GM23338 (cell line): ENCODE results near the gene BICRA. TPM values are rescaled to one million over a fixed set of nuclear protein-coding genes. Genes with fewer than 3 reads are reported as not detected.

Experiments used
- ATAC-seq: fragments of 200-7000 bp; cut with Tn5 transposase; 3 replicates; pipeline ENCODE4 v1.9.1; 2020
- DNase-seq: peaks from one replicate; pipeline ENCODE4 v3.0.0-alpha.2; 2015; ENCODE audit warnings: low spot score
- H2AFZ ChIP-seq: fragments of 200-600 bp; sonication (generic); 2 replicates; pipeline ENCODE4 v1.8.0; 2016; ENCODE audit warnings: antibody characterized with exemption, mild to moderate bottlenecking, moderate library complexity
- H3F3A ChIP-seq: fragments of 200-600 bp; sonication (generic); replicated peaks from 2 replicates; pipeline ENCODE4 v1.8.0; 2017; ENCODE audit warnings: antibody characterized with exemption, mixed run types, low read depth
- H3K27ac ChIP-seq: fragments of 200-600 bp; sonication (generic); 2 replicates; pipeline ENCODE4 v1.6.1; 2016; ENCODE audit warnings: low read depth
- H3K27me3 ChIP-seq: fragments of 200-600 bp; sonication (generic); 2 replicates; pipeline ENCODE4 v1.8.0; 2016; ENCODE audit warnings: mild to moderate bottlenecking, mixed run types, moderate library complexity; ENCODE audit not compliant: insufficient read depth
- H3K36me3 ChIP-seq: fragments of 200-600 bp; sonication (generic); 2 replicates; pipeline ENCODE4 v1.8.0; 2016; ENCODE audit warnings: mild to moderate bottlenecking; ENCODE audit not compliant: insufficient read depth
- H3K4me1 ChIP-seq: fragments of 200-600 bp; sonication (generic); 2 replicates; pipeline ENCODE4 v1.8.0; 2016; ENCODE audit warnings: mild to moderate bottlenecking, moderate library complexity; ENCODE audit not compliant: insufficient read depth
- H3K4me2 ChIP-seq: fragments of 200-600 bp; sonication (generic); 2 replicates; pipeline ENCODE4 v1.7.1; 2017; ENCODE audit warnings: mixed run types
- H3K4me3 ChIP-seq: fragments of 200-600 bp; sonication (generic); 2 replicates; pipeline ENCODE4 v1.6.1; 2016; ENCODE audit warnings: mixed run types
- H3K79me2 ChIP-seq: fragments of 200-600 bp; sonication (generic); replicated peaks from 2 replicates; pipeline ENCODE4 v1.8.0; 2017; ENCODE audit warnings: mild to moderate bottlenecking; ENCODE audit not compliant: insufficient read depth
- H3K9me2 ChIP-seq: fragments of 200-600 bp; sonication (generic); 2 replicates; pipeline ENCODE4 v1.8.0; 2017; ENCODE audit not compliant: insufficient read depth
- H4K20me1 ChIP-seq: fragments of 200-600 bp; sonication (generic); replicated peaks from 2 replicates; pipeline ENCODE4 v1.8.0; 2017; ENCODE audit warnings: mild to moderate bottlenecking; ENCODE audit not compliant: insufficient read depth
- H3K27ac Mint-ChIP-seq: 2 replicates; pipeline ENCODE4 v1.8.0; 2020; ENCODE audit warnings: inconsistent platforms, mild to moderate bottlenecking, moderate library complexity, mixed read lengths
- H3K27me3 Mint-ChIP-seq: 3 replicates; pipeline ENCODE4 v1.8.0; 2022; ENCODE audit warnings: low read depth, mild to moderate bottlenecking, moderate library complexity, mixed read lengths, inconsistent platforms; ENCODE audit not compliant: insufficient read depth, poor library complexity
- H3K36me3 Mint-ChIP-seq: 3 replicates; pipeline ENCODE4 v1.8.0; 2021; ENCODE audit warnings: low read depth, mild to moderate bottlenecking, inconsistent platforms, moderate library complexity, mixed read lengths
- H3K4me1 Mint-ChIP-seq: 3 replicates; pipeline ENCODE4 v1.8.0; 2020; ENCODE audit warnings: mild to moderate bottlenecking, inconsistent platforms, mixed read lengths
- H3K4me3 Mint-ChIP-seq: 3 replicates; pipeline ENCODE4 v1.8.0; 2021; ENCODE audit warnings: moderate library complexity, mild to moderate bottlenecking, inconsistent platforms, mixed read lengths
- H3K9me3 Mint-ChIP-seq: 3 replicates; pipeline ENCODE4 v1.8.0; 2020; ENCODE audit warnings: moderate library complexity, mild to moderate bottlenecking, inconsistent platforms, mixed read lengths
- CREB1 ChIP-seq: fragments of 250-450 bp; sonication (Bioruptor Pico); IDR thresholded peaks from 2 replicates; pipeline ENCODE4 v1.5.0; 2020; ENCODE audit warnings: low read depth, mild to moderate bottlenecking, moderate library complexity
- ETS1 ChIP-seq: IDR thresholded peaks from 2 replicates; pipeline ENCODE4 v1.6.1; 2016; ENCODE audit warnings: antibody characterized with exemption
- EZH2phosphoT487 ChIP-seq: fragments of 200-600 bp; sonication (generic); IDR thresholded peaks from one replicate; pipeline ENCODE4 v1.8.1; 2018; ENCODE audit warnings: antibody characterized with exemption; ENCODE audit not compliant: unreplicated experiment
- JUNB ChIP-seq: IDR thresholded peaks from one replicate; pipeline ENCODE4 v1.6.1; 2016; ENCODE audit warnings: antibody characterized with exemption; ENCODE audit not compliant: unreplicated experiment
- NANOG ChIP-seq: IDR thresholded peaks from 2 replicates; pipeline ENCODE4 v1.6.1; 2016; ENCODE audit warnings: antibody characterized with exemption, borderline replicate concordance
- POLR2AphosphoS5 ChIP-seq: IDR thresholded peaks from 2 replicates; pipeline ENCODE4 v1.6.1; 2016; ENCODE audit warnings: antibody characterized with exemption, low read depth
- STAT1 ChIP-seq: IDR thresholded peaks from one replicate; pipeline ENCODE4 v1.6.1; 2016; ENCODE audit warnings: antibody characterized with exemption; ENCODE audit not compliant: unreplicated experiment
- ZNF331 ChIP-seq: fragments of 250-450 bp; sonication (Bioruptor Pico); IDR thresholded peaks from 2 replicates; pipeline ENCODE4 v1.5.0; 2020; ENCODE audit warnings: low read depth, mild to moderate bottlenecking, moderate library complexity
- polyA plus RNA-seq: library from polyadenylated mRNA; unstranded; fragments of >200 nt; fragmentation: Nextera tagmentation; extraction: Ambion mirVana; gene quantifications from 2 replicates; pipeline ENCODE4 v1.2.1, GENCODE V29; 2016
- total RNA-seq: library from RNA; depleted of rRNA; stranded (reverse); fragments of >200 nt; shearing (Covaris generic); gene quantifications from 2 replicates; pipeline ENCODE4 v1.2.3, GENCODE V29; 2014
- TF ChIP-seq, protein P1 (sequence below): fragments of 250-450 bp; sonication (Bioruptor Pico); IDR thresholded peaks from 2 replicates; pipeline ENCODE4 v1.5.0; 2020; ENCODE audit warnings: mild to moderate bottlenecking, moderate library complexity

The BICRA gene
- total and polyA plus RNA-seq, 2 experiments from 2014 or later: 7.0 to 37.7 TPM

- H4K20me1 ChIP-seq: peaks cover 30% of the 10 kb centered on the region
- peaks cover 3% of the 10 kb centered on the region; the same call in 1 of the 2 replicates for H3K9me2 ChIP-seq
- peaks cover 5% of the 10 kb centered on the region for H3K27me3 Mint-ChIP-seq
- H3F3A ChIP-seq: peaks cover 10% of the 10 kb centered on the region; the same call in 1 of the 2 replicates
- ATAC-seq (no peak), DNase-seq (no peak)
- no peak overlapping the region for H3K4me3 ChIP-seq
- H3K9me3 Mint-ChIP-seq: peaks cover 8% of the 10 kb centered on the region; the same call in 1 of the 3 replicates
- H3K4me2 ChIP-seq: no peak overlapping the region
- TF ChIP-seq JUNB (no peak), NANOG (no peak), STAT1 (no peak), EZH2phosphoT487 (no peak), ZNF331 (CRISPR knock-in tag) (no peak), CREB1 (CRISPR knock-in tag) (no peak), POLR2AphosphoS5 (no peak), ETS1 (no peak)
- TF ChIP-seq, protein P1, sequence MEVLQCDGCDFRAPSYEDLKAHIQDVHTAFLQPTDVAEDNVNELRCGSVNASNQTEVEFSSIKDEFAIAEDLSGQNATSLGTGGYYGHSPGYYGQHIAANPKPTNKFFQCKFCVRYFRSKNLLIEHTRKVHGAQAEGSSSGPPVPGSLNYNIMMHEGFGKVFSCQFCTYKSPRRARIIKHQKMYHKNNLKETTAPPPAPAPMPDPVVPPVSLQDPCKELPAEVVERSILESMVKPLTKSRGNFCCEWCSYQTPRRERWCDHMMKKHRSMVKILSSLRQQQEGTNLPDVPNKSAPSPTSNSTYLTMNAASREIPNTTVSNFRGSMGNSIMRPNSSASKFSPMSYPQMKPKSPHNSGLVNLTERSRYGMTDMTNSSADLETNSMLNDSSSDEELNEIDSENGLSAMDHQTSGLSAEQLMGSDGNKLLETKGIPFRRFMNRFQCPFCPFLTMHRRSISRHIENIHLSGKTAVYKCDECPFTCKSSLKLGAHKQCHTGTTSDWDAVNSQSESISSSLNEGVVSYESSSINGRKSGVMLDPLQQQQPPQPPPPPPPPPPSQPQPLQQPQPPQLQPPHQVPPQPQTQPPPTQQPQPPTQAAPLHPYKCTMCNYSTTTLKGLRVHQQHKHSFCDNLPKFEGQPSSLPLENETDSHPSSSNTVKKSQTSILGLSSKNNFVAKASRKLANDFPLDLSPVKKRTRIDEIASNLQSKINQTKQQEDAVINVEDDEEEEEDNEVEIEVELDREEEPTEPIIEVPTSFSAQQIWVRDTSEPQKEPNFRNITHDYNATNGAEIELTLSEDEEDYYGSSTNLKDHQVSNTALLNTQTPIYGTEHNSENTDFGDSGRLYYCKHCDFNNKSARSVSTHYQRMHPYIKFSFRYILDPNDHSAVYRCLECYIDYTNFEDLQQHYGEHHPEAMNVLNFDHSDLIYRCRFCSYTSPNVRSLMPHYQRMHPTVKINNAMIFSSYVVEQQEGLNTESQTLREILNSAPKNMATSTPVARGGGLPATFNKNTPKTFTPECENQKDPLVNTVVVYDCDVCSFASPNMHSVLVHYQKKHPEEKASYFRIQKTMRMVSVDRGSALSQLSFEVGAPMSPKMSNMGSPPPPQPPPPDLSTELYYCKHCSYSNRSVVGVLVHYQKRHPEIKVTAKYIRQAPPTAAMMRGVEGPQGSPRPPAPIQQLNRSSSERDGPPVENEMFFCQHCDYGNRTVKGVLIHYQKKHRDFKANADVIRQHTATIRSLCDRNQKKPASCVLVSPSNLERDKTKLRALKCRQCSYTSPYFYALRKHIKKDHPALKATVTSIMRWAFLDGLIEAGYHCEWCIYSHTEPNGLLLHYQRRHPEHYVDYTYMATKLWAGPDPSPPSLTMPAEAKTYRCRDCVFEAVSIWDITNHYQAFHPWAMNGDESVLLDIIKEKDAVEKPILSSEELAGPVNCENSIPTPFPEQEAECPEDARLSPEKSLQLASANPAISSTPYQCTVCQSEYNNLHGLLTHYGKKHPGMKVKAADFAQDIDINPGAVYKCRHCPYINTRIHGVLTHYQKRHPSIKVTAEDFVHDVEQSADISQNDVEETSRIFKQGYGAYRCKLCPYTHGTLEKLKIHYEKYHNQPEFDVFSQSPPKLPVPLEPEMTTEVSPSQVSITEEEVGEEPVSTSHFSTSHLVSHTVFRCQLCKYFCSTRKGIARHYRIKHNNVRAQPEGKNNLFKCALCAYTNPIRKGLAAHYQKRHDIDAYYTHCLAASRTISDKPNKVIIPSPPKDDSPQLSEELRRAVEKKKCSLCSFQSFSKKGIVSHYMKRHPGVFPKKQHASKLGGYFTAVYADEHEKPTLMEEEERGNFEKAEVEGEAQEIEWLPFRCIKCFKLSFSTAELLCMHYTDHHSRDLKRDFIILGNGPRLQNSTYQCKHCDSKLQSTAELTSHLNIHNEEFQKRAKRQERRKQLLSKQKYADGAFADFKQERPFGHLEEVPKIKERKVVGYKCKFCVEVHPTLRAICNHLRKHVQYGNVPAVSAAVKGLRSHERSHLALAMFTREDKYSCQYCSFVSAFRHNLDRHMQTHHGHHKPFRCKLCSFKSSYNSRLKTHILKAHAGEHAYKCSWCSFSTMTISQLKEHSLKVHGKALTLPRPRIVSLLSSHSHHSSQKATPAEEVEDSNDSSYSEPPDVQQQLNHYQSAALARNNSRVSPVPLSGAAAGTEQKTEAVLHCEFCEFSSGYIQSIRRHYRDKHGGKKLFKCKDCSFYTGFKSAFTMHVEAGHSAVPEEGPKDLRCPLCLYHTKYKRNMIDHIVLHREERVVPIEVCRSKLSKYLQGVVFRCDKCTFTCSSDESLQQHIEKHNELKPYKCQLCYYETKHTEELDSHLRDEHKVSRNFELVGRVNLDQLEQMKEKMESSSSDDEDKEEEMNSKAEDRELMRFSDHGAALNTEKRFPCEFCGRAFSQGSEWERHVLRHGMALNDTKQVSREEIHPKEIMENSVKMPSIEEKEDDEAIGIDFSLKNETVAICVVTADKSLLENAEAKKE (CRISPR knock-in tag): no peak
- peaks cover 93% of the 10 kb centered on the region for H3K79me2 ChIP-seq
- no peak overlapping the region for H3K27ac Mint-ChIP-seq
- no peak overlapping the region for H3K4me3 Mint-ChIP-seq
- H3K4me1 ChIP-seq: peaks cover 11% of the 10 kb centered on the region; the same call in 1 of the 2 replicates
- no peaks in the 10 kb centered on the region for H3K27me3 ChIP-seq
- H2AFZ ChIP-seq: no peak overlapping the region
- H3K27ac ChIP-seq: no peak overlapping the region
- peaks cover 46% of the 10 kb centered on the region for H3K36me3 Mint-ChIP-seq
- H3K4me1 Mint-ChIP-seq: peaks cover 17% of the 10 kb centered on the region
- H3K36me3 ChIP-seq: peaks cover 7% of the 10 kb centered on the region; the same call in 1 of the 2 replicates
Observed at GRCh38 chr19:47649588-47649987, 40.7 kb downstream of the BICRA start.
